Stimulated activated memory B cell treated with anti-CD40 and anti-IgM and Interleukin-4, amounts not matched to agents 10 μg/mL and 1 μg/mL and 100 μg/mL, for 72 hours (primary cell): ENCODE data around the gene SNX5.

ENCODE experiments used
- ATAC-seq: fragments of 150-1000 bp; cut with Tn5 transposase; 2 replicates; pipeline ENCODE4 v1.10.0; 2021
- H3K27ac Mint-ChIP-seq: one replicate; pipeline ENCODE4 v1.8.0; 2022; ENCODE audit warnings: mild to moderate bottlenecking, mixed read lengths
- H3K27me3 Mint-ChIP-seq: one replicate; pipeline ENCODE4 v1.8.0; 2022; ENCODE audit warnings: mixed read lengths
- H3K36me3 Mint-ChIP-seq: one replicate; pipeline ENCODE4 v1.8.0; 2022; ENCODE audit warnings: mixed read lengths
- H3K4me1 Mint-ChIP-seq: one replicate; pipeline ENCODE4 v1.8.0; 2022; ENCODE audit warnings: mixed read lengths
- H3K4me3 Mint-ChIP-seq: one replicate; pipeline ENCODE4 v1.8.0; 2022; ENCODE audit warnings: mild to moderate bottlenecking, moderate library complexity, mixed read lengths
- H3K9me3 Mint-ChIP-seq: one replicate; pipeline ENCODE4 v1.8.0; 2022; ENCODE audit warnings: mixed read lengths

The SNX5 gene

DNA sequence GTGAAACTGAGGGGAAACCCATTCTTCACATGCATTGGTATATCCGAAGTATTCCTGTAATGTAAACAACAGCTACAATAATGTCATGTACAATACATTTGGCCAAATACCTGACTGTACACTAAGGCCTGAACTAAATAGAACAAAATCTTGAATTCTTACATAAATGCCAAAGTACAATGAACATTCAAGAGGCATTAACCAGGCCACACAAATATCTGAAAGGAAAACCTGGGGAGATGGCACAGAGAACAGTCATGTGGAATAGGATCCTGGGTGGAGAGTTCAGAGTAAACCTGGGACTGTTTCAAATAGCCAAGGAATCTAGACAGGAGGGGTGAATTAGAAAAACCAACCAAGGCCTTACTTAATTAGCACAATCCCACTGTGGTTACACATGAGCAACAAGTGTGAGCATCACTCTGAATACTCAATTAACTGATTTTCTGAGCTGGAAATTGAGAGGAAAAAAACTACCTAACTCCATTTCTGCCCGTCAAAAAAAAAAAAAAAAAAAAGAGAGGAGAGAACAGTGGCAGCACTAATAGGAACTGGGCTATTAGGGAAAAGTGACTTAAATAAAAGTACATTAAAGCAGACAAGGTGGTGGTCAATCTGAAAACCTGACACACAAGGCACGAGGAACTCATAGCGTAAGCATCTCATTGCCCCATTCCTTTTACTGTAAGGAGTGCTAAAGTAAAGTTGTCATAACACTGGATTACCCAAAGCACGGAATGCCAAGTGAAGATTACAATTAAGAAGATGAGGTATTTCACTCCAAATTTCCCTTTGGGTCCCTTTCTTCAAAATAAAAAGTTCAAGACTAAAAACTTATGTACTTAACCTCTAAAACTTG, 10.9 kb downstream of the SNX5 start:
- Mint-ChIP-seq H3K27me3 (no peaks in the 10 kb centered on the region), H3K36me3 (peaks cover 62% of the 10 kb centered on the region), H3K9me3 (no peaks in the 10 kb centered on the region), H3K4me1 (peaks cover 98% of the 10 kb centered on the region), H3K27ac (peak overlapping the region; percentile 53), H3K4me3 (no peak overlapping the region)
- no peak for ATAC-seq

GRCh38 chr20:17956099-17956685, 12.4 kb downstream of the SNX5 start:
- Mint-ChIP-seq H3K36me3 (peaks cover 64% of the 10 kb centered on the region), H3K4me1 (peaks cover 83% of the 10 kb centered on the region), H3K27me3 (no peaks in the 10 kb centered on the region), H3K9me3 (no peaks in the 10 kb centered on the region), H3K27ac (peak overlapping the region; percentile 35), H3K4me3 (peak overlapping the region; percentile 54)
- peak; percentile 51 for ATAC-seq

DNA sequence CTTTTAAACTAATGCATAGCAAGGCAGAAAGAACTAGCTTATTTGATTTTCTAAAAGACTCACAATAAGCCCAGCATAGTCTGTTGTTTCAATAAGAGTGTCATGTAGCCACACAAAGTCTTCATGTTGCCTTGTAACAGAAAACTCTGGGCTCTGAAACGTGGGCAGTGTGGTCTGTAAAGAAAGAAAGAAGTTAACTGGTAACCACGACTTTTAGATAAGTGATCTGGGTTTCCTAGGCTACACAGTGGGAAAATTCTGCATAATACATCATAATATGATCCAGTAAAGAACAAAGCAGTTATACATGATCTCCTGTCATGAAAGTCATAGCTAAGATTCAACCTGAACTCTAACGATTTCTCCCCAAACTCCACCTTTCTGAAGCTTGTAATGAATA, 13.3 kb downstream of the SNX5 start:
- Mint-ChIP-seq H3K36me3 (peaks cover 64% of the 10 kb centered on the region), H3K4me1 (peaks cover 74% of the 10 kb centered on the region), H3K27ac (peak overlapping the region; percentile 35), H3K9me3 (no peaks in the 10 kb centered on the region), H3K27me3 (no peaks in the 10 kb centered on the region), H3K4me3 (no peak overlapping the region)
- no peak for ATAC-seq

GRCh38 chr20:17953935-17954334, 14.7 kb downstream of the SNX5 start:
- Mint-ChIP-seq H3K27me3 (no peaks in the 10 kb centered on the region), H3K27ac (no peak overlapping the region), H3K4me3 (no peak overlapping the region), H3K9me3 (no peaks in the 10 kb centered on the region), H3K4me1 (peaks cover 61% of the 10 kb centered on the region), H3K36me3 (peaks cover 68% of the 10 kb centered on the region)
- ATAC-seq = no peak

DNA sequence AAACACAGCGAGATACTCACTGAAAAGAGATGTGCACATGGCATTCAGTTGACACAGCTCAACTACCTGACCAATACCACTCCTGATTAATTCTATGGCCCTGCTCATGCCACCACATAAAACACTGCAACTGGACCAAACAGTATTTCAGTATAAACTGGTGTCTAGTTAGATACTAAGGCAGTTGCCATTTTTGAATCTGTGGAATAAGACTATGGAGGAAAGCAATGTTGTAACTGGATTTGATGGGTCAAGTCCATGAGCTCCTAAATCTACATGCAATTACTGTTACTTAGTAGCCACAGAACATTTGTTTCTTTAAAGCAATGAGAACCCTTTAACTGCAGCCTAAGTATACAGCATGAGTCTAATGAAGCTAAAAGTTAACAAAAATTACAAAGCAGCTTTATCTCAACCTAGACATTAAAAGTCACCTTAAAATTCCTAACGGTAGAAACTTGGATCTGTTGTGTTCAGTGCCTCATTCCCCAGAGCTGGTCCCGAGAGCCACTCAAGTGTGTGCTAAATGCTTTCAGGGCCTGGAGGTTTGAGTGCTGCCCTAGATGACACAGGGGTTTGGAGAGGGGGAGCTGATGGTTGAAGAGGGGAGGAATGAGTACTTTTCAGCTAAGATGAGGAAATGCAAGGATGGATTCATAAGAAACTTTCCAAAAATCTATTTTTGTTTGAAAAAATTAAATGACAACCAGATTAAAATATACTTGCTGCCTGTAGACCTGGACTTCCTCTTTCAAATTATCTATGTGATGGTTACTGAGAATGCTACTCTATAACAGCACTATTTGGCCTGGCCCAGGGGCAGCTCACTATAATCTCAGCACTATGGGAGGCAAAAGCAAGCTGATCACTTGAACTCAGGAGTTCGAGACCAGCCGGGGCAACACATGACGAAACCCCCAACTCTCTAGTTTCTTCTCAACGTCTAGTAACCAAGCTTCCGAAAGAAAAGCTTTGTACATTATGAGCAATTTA, 15.6 kb downstream of the SNX5 start:
- H3K27ac Mint-ChIP-seq = no peak overlapping the region
- H3K36me3 Mint-ChIP-seq = peaks cover 78% of the 10 kb centered on the region
- peaks cover 51% of the 10 kb centered on the region for H3K4me1 Mint-ChIP-seq

DNA sequence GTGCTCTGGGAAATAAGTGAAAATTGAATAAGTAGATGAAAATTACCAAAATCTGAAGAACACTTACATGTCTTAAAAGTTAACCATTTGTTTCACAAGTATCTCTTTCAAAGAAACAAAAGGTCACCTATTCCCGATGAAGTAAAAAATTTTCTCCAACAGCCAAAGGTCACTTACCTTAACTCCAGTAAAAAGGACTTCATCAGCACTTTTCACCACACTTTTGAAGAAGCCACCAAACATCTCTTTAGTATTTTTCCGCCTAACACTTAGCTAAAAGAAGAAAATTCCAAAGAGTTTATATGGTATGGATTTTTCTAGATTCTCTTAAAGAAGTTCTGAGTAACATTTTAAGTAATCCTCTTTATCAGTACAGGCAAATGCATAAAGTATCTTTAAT, 17.3 kb downstream of the SNX5 start:
- Mint-ChIP-seq H3K4me3 (no peak overlapping the region), H3K27me3 (no peaks in the 10 kb centered on the region), H3K27ac (no peak overlapping the region), H3K4me1 (peaks cover 47% of the 10 kb centered on the region), H3K36me3 (peaks cover 82% of the 10 kb centered on the region), H3K9me3 (no peaks in the 10 kb centered on the region)
- ATAC-seq = no peak

More for the DNA sequence above, 15.6 kb downstream of the SNX5 start:
- no peaks in the 10 kb centered on the region for H3K27me3 Mint-ChIP-seq
- peak overlapping the region; percentile 6 for H3K4me3 Mint-ChIP-seq
- H3K9me3 Mint-ChIP-seq = no peaks in the 10 kb centered on the region
- ATAC-seq = no peak

- Mint-ChIP-seq H3K4me3 (no peak overlapping the region), H3K27me3 (no peaks in the 10 kb centered on the region), H3K9me3 (no peaks in the 10 kb centered on the region), H3K27ac (no peak overlapping the region), H3K36me3 (peaks cover 83% of the 10 kb centered on the region), H3K4me1 (peaks cover 42% of the 10 kb centered on the region)
- no peak for ATAC-seq
Observed at GRCh38 chr20:17950670-17951069, 17.9 kb downstream of the SNX5 start.

DNA sequence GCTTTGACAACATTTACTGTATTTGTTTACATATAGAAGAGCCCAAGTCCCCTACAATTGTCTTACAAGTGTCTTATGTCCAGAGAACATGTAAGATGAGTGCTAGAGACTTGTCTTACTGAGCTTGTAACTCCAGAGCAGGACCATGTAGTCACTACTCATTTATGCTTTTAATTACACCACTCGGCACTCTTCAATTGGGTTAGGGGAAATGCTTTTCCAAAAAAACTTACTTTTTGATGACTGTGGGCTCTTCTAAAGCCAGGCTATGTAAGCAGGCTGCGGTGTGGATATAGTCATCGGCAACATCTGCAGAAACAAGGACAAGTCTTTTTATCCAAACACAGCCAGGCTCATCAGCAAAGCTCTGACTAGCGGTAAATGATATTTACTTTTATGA, 18.7 kb downstream of the SNX5 start:
- H3K4me3 Mint-ChIP-seq = no peak overlapping the region
- no peak for ATAC-seq
- H3K27ac Mint-ChIP-seq = no peak overlapping the region
- H3K4me1 Mint-ChIP-seq = peaks cover 38% of the 10 kb centered on the region
- no peaks in the 10 kb centered on the region for H3K9me3 Mint-ChIP-seq
- no peaks in the 10 kb centered on the region for H3K27me3 Mint-ChIP-seq
- peaks cover 83% of the 10 kb centered on the region for H3K36me3 Mint-ChIP-seq

DNA sequence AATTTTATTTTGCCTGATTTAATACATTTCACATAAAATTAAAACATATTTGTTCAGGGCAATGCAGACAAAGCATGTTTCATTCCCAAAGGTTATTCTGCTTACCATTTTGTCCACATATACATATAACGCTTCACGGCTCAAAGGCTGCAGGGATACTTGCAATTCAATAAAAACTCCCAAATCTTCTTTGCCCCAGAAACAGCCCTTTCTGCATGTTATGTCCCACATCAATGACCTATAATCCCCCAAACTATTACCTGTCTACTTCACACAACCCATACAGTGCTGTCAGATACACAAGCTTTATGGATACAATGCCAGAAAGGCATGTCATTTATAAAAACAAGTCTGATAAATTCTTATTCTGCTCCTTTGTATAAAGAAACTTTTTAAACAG, 20.2 kb downstream of the SNX5 start:
- no peak overlapping the region for H3K4me3 Mint-ChIP-seq
- no peak overlapping the region for H3K27ac Mint-ChIP-seq
- no peak for ATAC-seq
- no peaks in the 10 kb centered on the region for H3K9me3 Mint-ChIP-seq
- peaks cover 79% of the 10 kb centered on the region for H3K36me3 Mint-ChIP-seq
- peaks cover 38% of the 10 kb centered on the region for H3K4me1 Mint-ChIP-seq
- no peaks in the 10 kb centered on the region for H3K27me3 Mint-ChIP-seq

DNA sequence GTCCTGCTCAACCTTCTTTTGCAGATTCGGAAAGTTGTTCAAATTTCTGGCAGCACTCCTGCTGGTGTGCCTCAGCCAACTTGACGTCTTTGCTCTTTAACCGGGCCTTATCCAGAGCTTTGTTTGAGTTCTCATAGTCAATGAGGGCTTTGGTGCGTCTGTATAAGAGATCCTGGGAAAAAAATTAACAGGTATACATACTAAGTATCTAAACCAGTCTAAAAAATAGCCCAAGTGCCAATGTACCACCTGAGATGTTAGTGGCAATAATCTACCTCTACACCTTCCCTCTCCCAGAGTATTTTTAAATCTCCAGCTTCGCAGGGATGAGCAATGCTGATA, 21.1 kb downstream of the SNX5 start:
- Mint-ChIP-seq H3K36me3 (peaks cover 78% of the 10 kb centered on the region), H3K9me3 (no peaks in the 10 kb centered on the region), H3K4me1 (peaks cover 38% of the 10 kb centered on the region)

GRCh38 chr20:17946572-17947473, 21.8 kb downstream of the SNX5 start:
- peaks cover 77% of the 10 kb centered on the region for H3K36me3 Mint-ChIP-seq

More for the DNA sequence above, 21.1 kb downstream of the SNX5 start:
- H3K4me3 Mint-ChIP-seq = no peak overlapping the region
- no peaks in the 10 kb centered on the region for H3K27me3 Mint-ChIP-seq
- ATAC-seq = no peak
- H3K27ac Mint-ChIP-seq = no peak overlapping the region

GRCh38 chr20:17946040-17946439, 22.6 kb downstream of the SNX5 start:
- H3K36me3 Mint-ChIP-seq = peaks cover 81% of the 10 kb centered on the region
- H3K9me3 Mint-ChIP-seq = no peaks in the 10 kb centered on the region
- peaks cover 45% of the 10 kb centered on the region for H3K4me1 Mint-ChIP-seq
- no peaks in the 10 kb centered on the region for H3K27me3 Mint-ChIP-seq
- no peak overlapping the region for H3K27ac Mint-ChIP-seq
- ATAC-seq = no peak
- H3K4me3 Mint-ChIP-seq = no peak overlapping the region

More at GRCh38 chr20:17946572-17947473, 21.8 kb downstream of the SNX5 start:
- H3K4me1 Mint-ChIP-seq = peaks cover 41% of the 10 kb centered on the region
- no peak for ATAC-seq
- H3K9me3 Mint-ChIP-seq = no peaks in the 10 kb centered on the region
- no peaks in the 10 kb centered on the region for H3K27me3 Mint-ChIP-seq
- no peak overlapping the region for H3K4me3 Mint-ChIP-seq
- H3K27ac Mint-ChIP-seq = no peak overlapping the region

- H3K27ac Mint-ChIP-seq = no peak overlapping the region
- H3K9me3 Mint-ChIP-seq = no peaks in the 10 kb centered on the region
- H3K4me1 Mint-ChIP-seq = peaks cover 56% of the 10 kb centered on the region
- H3K36me3 Mint-ChIP-seq = peaks cover 88% of the 10 kb centered on the region
- ATAC-seq = no peak
- H3K4me3 Mint-ChIP-seq = no peak overlapping the region
- H3K27me3 Mint-ChIP-seq = no peaks in the 10 kb centered on the region
Observed at GRCh38 chr20:17944854-17945474, 23.6 kb downstream of the SNX5 start.

DNA sequence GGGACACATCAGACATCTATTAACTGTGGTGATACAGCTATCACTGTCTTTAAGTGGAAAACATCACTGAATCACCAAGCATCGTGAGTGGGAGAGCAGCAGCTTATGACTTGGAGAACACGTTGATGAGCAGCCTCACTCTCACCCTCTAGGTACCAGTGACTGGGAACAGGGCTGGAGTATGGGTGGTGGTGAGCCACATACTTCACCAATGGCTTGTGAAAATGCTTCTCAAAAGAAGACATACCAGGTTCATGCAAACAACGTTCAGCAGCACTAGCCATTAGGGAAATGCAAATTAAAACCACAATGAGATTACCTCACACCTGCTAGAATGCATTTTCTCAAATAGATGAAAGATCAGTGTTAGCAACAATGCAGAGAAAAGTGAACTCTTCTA, 25.3 kb downstream of the SNX5 start:
- Mint-ChIP-seq H3K36me3 (peaks cover 71% of the 10 kb centered on the region), H3K9me3 (no peaks in the 10 kb centered on the region), H3K27ac (no peak overlapping the region), H3K4me3 (no peak overlapping the region), H3K4me1 (peaks cover 69% of the 10 kb centered on the region), H3K27me3 (no peaks in the 10 kb centered on the region)
- ATAC-seq = peak; percentile 68
